Measurements from ENCODE around the gene DTX4.
A peak's percentile ranks its signal among the peaks of the same experiment; 100 is the strongest.

The DTX4 gene

DNA sequence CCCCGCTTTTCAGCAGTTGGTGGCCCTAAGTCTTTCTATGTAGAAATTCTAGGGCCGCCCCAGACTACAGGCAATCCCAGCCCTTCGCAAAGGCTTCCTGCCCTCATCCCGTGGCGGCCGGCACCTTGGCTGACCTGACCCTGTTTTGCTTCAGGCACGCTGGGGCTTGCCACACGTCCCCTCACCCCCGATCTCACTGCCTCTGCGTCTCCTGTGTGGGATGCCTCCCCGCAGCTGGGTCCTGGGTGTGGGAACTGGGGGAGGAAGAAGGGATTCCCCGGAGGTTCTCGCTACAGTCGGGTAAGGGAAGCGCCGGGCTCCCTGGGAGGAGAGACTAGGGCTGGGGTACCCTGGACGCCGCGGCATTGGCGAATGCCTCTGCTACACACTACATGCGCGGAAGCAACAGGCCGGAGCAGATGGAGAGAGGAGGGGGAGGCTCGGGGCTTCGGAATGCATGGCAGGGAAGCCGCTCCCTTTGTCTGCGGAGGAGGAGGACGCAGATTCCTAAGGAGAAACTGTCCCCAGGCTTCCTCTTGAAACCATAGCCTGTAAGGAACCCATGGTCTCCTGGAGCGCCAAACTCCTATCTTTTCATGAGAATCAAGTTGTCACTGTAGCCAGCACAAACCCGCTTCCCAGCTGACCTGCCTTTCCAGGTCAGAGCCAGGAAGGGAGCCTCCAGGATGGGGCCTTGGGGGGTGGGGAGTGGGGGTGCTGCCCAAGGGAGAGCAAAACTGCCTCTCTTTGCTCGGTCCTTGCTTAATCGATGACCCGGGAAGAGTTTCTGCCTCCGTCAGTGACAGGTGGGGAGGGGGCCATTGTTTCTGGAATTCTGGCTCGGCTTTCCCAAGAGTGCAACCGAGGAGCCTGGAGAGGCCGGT, 1.4 kb downstream of the DTX4 start:
- TF ChIP-seq, protein P1, sequence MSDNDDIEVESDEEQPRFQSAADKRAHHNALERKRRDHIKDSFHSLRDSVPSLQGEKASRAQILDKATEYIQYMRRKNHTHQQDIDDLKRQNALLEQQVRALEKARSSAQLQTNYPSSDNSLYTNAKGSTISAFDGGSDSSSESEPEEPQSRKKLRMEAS (IDR thresholded peaks at IDR 0.05): no peak
- no peak for TF ChIP-seq TCF12 (IDR thresholded peaks at IDR 0.05; ENCODE audit: low read depth)
- TF ChIP-seq EGR1 (IDR thresholded peaks at IDR 0.05): no peak
- TF ChIP-seq, protein P2, sequence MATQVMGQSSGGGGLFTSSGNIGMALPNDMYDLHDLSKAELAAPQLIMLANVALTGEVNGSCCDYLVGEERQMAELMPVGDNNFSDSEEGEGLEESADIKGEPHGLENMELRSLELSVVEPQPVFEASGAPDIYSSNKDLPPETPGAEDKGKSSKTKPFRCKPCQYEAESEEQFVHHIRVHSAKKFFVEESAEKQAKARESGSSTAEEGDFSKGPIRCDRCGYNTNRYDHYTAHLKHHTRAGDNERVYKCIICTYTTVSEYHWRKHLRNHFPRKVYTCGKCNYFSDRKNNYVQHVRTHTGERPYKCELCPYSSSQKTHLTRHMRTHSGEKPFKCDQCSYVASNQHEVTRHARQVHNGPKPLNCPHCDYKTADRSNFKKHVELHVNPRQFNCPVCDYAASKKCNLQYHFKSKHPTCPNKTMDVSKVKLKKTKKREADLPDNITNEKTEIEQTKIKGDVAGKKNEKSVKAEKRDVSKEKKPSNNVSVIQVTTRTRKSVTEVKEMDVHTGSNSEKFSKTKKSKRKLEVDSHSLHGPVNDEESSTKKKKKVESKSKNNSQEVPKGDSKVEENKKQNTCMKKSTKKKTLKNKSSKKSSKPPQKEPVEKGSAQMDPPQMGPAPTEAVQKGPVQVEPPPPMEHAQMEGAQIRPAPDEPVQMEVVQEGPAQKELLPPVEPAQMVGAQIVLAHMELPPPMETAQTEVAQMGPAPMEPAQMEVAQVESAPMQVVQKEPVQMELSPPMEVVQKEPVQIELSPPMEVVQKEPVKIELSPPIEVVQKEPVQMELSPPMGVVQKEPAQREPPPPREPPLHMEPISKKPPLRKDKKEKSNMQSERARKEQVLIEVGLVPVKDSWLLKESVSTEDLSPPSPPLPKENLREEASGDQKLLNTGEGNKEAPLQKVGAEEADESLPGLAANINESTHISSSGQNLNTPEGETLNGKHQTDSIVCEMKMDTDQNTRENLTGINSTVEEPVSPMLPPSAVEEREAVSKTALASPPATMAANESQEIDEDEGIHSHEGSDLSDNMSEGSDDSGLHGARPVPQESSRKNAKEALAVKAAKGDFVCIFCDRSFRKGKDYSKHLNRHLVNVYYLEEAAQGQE (IDR thresholded peaks at IDR 0.05; ENCODE audit: low read depth): no peak
- no peak for TF ChIP-seq CEBPB (IDR thresholded peaks at IDR 0.05)
- no peak for TF ChIP-seq RAD21 (IDR thresholded peaks at IDR 0.05; ENCODE audit: low read depth)
- no peak for TF ChIP-seq TEAD4 (IDR thresholded peaks at IDR 0.05)
- TF ChIP-seq EP300 (IDR thresholded peaks at IDR 0.05; ENCODE audit: borderline replicate concordance): no peak
- TF ChIP-seq ZBTB7A (IDR thresholded peaks at IDR 0.05; ENCODE audit: low read depth): no peak
- TF ChIP-seq CREB1 (IDR thresholded peaks at IDR 0.05; ENCODE audit: low read depth): no peak
- TF ChIP-seq FOXM1 (IDR thresholded peaks at IDR 0.05; ENCODE audit: borderline replicate concordance, low read depth): no peak
- TF ChIP-seq NFIC (IDR thresholded peaks at IDR 0.05): no peak
- no peak for TF ChIP-seq YY1 (IDR thresholded peaks at IDR 0.05; ENCODE audit: low read depth)
- TF ChIP-seq, protein P3, sequence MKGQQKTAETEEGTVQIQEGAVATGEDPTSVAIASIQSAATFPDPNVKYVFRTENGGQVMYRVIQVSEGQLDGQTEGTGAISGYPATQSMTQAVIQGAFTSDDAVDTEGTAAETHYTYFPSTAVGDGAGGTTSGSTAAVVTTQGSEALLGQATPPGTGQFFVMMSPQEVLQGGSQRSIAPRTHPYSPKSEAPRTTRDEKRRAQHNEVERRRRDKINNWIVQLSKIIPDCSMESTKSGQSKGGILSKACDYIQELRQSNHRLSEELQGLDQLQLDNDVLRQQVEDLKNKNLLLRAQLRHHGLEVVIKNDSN (IDR thresholded peaks at IDR 0.05): no peak
- TF ChIP-seq TAF1 (IDR thresholded peaks at IDR 0.05; ENCODE audit: low read depth): no peak

DNA sequence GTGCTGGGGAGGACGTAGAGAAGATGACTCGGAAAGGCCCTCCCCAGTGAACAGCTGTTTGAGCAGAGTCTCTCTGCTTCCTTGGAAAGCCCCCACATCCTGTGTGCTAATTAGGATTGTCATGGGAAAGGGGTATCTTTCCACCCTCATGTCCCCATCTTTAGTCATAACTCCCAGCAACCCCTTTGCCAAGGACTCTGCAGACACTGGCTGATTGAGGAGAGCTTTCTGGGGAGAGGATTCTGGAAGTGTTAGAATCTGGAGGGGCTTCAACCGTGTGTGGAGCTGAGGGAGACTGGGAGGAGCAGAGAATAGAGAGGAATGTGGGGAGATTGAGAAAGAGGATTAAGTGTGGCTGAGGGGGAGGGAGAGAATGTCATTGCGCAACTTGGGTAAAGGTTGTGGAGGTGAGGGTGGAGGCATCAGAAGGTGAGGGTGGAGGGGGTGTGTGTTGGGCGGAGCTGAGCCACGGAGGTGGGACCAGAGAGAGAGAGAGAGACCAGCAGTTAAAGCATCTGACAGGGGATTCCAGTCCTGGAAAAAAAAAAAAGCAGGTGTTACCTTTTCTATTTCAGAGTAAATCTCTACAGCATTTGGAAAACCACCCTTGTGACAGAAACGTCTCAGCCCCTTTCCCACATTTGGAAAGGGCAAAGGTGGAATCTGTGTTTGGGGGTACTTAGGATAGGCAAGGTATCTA, 2.2 kb downstream of the DTX4 start:
- TF ChIP-seq YY1 (IDR thresholded peaks at IDR 0.05; ENCODE audit: low read depth): no peak
- TF ChIP-seq TEAD4 (IDR thresholded peaks at IDR 0.05): no peak
- TF ChIP-seq ZBTB7A (IDR thresholded peaks at IDR 0.05; ENCODE audit: low read depth): no peak
- peak; percentile 76 for TF ChIP-seq CEBPB (IDR thresholded peaks at IDR 0.05)
- no peak for TF ChIP-seq RAD21 (IDR thresholded peaks at IDR 0.05; ENCODE audit: low read depth)

DNA sequence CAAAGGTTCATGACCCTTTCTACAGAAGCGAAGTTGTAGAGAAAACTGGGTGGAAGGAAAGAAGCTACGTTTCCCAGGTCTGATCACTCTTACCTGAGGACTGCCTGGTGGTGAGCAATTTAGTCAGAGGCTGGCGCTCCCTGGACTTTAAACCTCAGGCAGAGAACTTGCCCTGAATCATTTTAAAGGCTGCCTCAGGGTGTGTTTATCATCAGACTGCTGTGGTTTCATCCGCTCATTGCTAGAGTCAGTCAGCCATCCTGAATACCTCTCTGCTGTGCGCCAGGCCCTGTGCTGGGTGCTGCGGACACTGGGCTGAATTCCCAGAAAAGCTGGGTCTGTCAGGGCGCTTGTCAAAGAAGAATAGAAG, 2.7 kb downstream of the DTX4 start:
- no peak for TF ChIP-seq EGR1 (IDR thresholded peaks at IDR 0.05)
- TF ChIP-seq RAD21 (IDR thresholded peaks at IDR 0.05; ENCODE audit: low read depth): no peak
- TF ChIP-seq NFIC (IDR thresholded peaks at IDR 0.05): no peak
- no peak for TF ChIP-seq CEBPB (IDR thresholded peaks at IDR 0.05)
- no peak for TF ChIP-seq EP300 (IDR thresholded peaks at IDR 0.05; ENCODE audit: borderline replicate concordance)
- no peak for TF ChIP-seq TCF12 (IDR thresholded peaks at IDR 0.05; ENCODE audit: low read depth)
- no peak for TF ChIP-seq YY1 (IDR thresholded peaks at IDR 0.05; ENCODE audit: low read depth)
- TF ChIP-seq, protein P2 (IDR thresholded peaks at IDR 0.05; ENCODE audit: low read depth): no peak
- no peak for TF ChIP-seq TAF1 (IDR thresholded peaks at IDR 0.05; ENCODE audit: low read depth)
- TF ChIP-seq CREB1 (IDR thresholded peaks at IDR 0.05; ENCODE audit: low read depth): no peak
- TF ChIP-seq TEAD4 (IDR thresholded peaks at IDR 0.05): no peak
- TF ChIP-seq, protein P1 (IDR thresholded peaks at IDR 0.05): no peak
- TF ChIP-seq, protein P3 (IDR thresholded peaks at IDR 0.05): no peak
- no peak for TF ChIP-seq ZBTB7A (IDR thresholded peaks at IDR 0.05; ENCODE audit: low read depth)
- TF ChIP-seq FOXM1 (IDR thresholded peaks at IDR 0.05; ENCODE audit: borderline replicate concordance, low read depth): no peak

DNA sequence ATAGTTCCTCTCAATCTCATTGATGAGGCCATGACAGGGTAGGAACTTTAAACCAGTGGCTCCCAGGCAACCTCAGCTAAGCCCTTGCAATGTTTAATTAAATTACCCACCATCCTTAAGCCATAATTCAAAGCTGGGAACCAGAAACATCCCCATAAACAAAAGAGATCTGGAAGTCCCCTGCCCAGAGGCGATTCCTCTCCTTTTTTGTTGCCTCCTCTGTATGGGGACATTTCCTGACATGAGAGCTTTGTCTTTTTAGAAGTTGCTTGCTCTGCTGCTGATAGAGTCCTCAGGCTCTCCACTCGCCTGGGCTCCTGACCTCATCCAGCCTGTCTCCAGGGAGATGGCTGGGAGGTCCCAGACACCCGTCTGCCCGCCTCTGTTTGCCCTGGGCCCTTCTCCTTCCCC, 3.2 kb downstream of the DTX4 start:
- no peak for TF ChIP-seq YY1 (IDR thresholded peaks at IDR 0.05; ENCODE audit: low read depth)
- no peak for TF ChIP-seq EGR1 (IDR thresholded peaks at IDR 0.05)
- TF ChIP-seq NFIC (IDR thresholded peaks at IDR 0.05): no peak
- TF ChIP-seq ZBTB7A (IDR thresholded peaks at IDR 0.05; ENCODE audit: low read depth): no peak
- no peak for TF ChIP-seq TCF12 (IDR thresholded peaks at IDR 0.05; ENCODE audit: low read depth)
- TF ChIP-seq EP300 (IDR thresholded peaks at IDR 0.05; ENCODE audit: borderline replicate concordance): no peak
- TF ChIP-seq CREB1 (IDR thresholded peaks at IDR 0.05; ENCODE audit: low read depth): no peak
- TF ChIP-seq TEAD4 (IDR thresholded peaks at IDR 0.05): no peak
- TF ChIP-seq, protein P1 (IDR thresholded peaks at IDR 0.05): no peak

DNA sequence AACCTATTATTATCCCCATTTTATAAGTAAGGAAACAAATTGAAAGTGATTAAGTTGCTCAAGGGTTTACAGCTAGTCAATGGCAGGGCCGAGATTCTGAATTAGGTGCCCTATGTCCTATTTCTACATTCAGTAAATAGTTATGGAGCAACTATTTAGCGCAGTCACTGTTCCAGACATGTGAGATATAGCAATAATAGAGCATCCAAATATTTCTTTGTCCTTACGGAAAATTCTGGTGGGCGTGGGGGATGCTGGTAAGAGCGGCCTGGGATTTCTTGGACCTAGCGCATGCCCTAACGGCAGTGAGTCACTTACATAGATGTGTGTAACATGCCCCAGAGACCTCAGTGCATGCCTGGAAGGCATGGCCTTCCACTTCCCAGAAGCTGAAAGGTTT, 4.4 kb downstream of the DTX4 start:
- TF ChIP-seq RAD21 (IDR thresholded peaks at IDR 0.05; ENCODE audit: low read depth) (no peak), CREB1 (IDR thresholded peaks at IDR 0.05; ENCODE audit: low read depth) (no peak), YY1 (IDR thresholded peaks at IDR 0.05; ENCODE audit: low read depth) (no peak), TEAD4 (IDR thresholded peaks at IDR 0.05) (no peak), TAF1 (IDR thresholded peaks at IDR 0.05; ENCODE audit: low read depth) (no peak), TCF12 (IDR thresholded peaks at IDR 0.05; ENCODE audit: low read depth) (no peak), EP300 (IDR thresholded peaks at IDR 0.05; ENCODE audit: borderline replicate concordance) (no peak), CEBPB (IDR thresholded peaks at IDR 0.05) (no peak), EGR1 (IDR thresholded peaks at IDR 0.05) (no peak), NFIC (IDR thresholded peaks at IDR 0.05) (no peak), ZBTB7A (IDR thresholded peaks at IDR 0.05; ENCODE audit: low read depth) (no peak), FOXM1 (IDR thresholded peaks at IDR 0.05; ENCODE audit: borderline replicate concordance, low read depth) (no peak)
- TF ChIP-seq, protein P1 (IDR thresholded peaks at IDR 0.05): no peak
- TF ChIP-seq, protein P3 (IDR thresholded peaks at IDR 0.05): no peak
- TF ChIP-seq, protein P2 (IDR thresholded peaks at IDR 0.05; ENCODE audit: low read depth): no peak

Measured in Ishikawa (cell line).